Embryonic facial prominence (tissue), 1 donor: ENCODE data around the gene PFKL.

Source experiments
- DNase-seq: peaks from one replicate; pipeline ENCODE4 v3.0.0-alpha.2; 2016; ENCODE audit errors: extremely low spot score

Gene PFKL

GRCh38 chr21:44312716-44313115 lies 12.9 kb downstream of the PFKL start:
- DNase-seq = no peak

- no peak for DNase-seq
These were observed 13.6 kb downstream of the PFKL start for GRCh38 chr21:44313451-44313850.

GRCh38 chr21:44314128-44314527 lies 14.3 kb downstream of the PFKL start:
- no peak for DNase-seq

- DNase-seq = no peak
These were observed 14.7 kb downstream of the PFKL start for GRCh38 chr21:44314561-44314960.

DNA sequence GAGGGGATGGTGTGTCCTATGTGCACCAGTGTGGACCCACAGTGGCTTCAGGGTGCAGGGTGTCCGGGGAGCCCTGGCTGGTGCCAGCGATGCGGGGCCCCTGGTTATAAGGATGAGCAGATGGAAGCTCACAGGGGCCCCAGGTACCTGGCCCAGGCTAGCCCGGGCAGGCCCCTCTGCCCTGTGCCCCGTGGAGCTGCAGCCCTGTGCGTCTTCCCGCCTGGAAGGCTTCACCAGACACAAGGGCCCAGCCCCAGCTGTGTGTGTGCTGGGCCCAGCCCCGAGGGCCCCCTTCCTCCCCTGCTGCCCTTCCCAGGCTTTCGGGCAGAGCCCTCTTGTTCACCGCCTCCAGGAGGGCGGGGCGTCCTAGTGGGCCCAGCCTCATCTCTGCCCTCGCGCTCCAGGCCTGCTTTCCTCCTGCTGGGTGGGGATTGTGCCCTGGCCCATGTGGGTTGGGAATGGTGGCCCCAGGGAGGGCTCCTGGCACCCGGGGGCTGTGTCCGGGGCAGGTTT lies 15.9 kb downstream of the PFKL start:
- DNase-seq = no peak

DNA sequence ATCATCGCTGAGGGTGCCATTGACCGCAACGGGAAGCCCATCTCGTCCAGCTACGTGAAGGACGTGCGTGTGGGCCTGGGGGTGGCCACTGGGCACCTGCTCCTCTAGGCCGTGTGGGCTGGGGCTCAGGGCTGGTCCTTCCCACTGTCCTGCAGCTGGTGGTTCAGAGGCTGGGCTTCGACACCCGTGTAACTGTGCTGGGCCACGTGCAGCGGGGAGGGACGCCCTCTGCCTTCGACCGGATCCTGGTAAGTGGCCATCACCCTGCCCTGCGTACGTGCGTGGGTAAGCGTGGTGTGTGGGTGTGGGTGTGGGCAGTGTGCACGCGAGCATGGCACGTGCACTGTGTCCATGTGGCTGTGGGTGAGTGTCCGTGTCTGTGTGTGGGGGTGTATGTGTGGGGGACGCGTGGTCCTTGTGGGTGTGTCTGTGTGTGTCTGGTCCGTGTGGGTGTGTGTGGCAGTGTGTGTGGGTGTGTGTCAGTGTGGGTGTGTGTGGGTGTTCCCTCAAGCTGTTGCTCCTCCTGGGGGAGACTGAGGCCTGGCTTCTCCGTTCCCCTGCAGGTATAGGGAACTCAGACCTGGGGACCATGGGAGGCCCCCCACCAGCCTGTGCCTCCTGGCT lies 16.5 kb downstream of the PFKL start:
- DNase-seq = no peak

DNA sequence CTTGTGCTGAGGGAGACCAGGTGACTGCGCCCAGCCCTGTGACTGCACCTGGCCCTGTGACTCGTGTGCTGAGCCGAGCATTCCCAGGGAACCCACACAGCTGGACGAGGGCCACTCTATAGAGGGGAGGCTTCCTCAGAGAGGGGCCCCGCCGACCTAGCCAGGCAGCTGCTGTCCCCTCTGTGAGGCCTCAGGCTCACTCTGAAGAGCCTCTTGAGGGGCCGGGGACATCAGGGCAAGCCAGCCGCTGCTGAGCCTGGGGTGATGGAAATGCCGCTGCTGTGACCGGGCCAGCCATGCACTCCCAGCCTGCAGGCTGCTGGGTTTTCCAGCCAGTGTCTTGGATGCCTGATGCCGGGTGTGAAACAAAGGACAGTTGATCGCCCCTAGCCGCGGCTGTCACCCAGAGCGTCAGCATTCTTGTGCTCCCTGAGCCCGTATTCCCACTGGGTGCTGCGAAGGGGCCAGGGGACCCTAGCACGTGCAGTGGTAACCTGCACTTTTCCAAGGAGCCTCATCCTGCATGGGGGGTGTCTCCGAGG lies 17.5 kb downstream of the PFKL start:
- no peak for DNase-seq

DNA sequence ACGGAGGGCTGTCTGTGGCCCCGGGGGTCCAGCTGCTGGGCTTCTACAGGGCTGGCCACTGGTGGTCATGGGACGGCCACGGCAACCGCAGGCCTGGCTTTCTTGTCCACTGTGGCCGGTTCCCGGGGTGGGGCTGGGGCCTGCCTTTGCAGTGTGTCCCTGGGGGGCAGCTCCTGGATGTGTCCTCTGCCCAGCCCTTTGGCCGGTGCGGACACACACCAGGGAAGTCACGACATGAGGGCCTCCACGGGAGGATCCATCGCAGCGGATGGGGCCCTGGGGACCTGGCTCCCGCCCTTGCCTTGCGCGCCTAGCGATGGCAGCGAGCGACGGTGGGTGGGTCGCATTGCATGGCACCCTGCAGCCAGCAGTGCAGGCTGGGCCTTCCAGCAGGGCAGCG lies 18.0 kb downstream of the PFKL start:
- no peak for DNase-seq

GRCh38 chr21:44318489-44319285 lies 18.8 kb downstream of the PFKL start:
- no peak for DNase-seq

GRCh38 chr21:44319407-44320065 lies 19.7 kb downstream of the PFKL start:
- DNase-seq = no peak

GRCh38 chr21:44320847-44321246 lies 21.0 kb downstream of the PFKL start:
- DNase-seq = no peak

GRCh38 chr21:44321846-44322450 lies 22.1 kb downstream of the PFKL start:
- DNase-seq = no peak

DNA sequence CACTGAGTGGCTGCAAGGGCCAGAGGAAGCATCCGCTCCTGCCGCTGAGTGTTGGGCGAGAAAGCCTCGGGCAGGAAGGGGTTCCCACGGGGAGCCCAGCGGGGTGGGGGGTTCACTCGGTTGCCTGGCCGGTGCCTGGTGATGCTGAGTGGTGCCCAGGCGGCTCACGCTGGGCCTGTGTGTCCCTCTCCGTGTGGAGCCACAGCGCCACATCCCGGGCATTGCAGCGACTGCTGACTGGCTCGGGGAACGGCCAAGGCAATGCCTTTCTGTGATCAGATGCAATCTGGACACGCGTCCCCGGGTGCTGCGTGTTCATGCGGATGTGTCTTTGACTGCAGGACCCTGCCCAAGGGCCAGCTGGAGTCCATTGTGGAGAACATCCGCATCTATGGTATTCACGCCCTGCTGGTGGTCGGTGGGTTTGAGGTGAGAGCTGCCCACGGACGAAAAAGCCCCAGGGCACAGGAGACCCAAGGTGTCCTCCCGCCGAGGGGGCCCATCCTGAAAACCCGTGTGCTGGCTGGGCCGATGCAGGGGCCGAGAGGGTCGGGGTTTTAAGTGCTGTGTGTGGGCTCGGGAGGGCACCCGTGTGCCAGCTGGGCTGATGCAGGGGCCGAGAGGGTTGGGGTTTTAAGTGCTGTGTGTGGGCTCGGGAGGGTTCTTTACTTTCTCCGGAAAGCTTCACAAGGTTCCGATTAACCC lies 22.9 kb downstream of the PFKL start:
- no peak for DNase-seq

DNA sequence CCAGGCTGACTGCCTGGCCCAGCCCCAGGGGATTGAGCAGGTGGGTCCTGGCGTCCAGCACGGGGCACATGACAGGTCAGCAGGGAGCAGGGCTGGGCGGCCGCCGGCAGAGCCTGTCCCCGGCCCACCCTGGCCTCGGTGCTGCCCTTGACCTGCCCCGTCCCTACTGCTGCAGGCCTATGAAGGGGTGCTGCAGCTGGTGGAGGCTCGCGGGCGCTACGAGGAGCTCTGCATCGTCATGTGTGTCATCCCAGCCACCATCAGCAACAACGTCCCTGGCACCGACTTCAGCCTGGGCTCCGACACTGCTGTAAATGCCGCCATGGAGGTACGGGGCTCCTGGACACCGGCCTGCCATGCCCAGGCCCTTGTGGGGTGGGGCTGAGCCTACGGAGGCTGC lies 23.7 kb downstream of the PFKL start:
- DNase-seq = no peak

DNA sequence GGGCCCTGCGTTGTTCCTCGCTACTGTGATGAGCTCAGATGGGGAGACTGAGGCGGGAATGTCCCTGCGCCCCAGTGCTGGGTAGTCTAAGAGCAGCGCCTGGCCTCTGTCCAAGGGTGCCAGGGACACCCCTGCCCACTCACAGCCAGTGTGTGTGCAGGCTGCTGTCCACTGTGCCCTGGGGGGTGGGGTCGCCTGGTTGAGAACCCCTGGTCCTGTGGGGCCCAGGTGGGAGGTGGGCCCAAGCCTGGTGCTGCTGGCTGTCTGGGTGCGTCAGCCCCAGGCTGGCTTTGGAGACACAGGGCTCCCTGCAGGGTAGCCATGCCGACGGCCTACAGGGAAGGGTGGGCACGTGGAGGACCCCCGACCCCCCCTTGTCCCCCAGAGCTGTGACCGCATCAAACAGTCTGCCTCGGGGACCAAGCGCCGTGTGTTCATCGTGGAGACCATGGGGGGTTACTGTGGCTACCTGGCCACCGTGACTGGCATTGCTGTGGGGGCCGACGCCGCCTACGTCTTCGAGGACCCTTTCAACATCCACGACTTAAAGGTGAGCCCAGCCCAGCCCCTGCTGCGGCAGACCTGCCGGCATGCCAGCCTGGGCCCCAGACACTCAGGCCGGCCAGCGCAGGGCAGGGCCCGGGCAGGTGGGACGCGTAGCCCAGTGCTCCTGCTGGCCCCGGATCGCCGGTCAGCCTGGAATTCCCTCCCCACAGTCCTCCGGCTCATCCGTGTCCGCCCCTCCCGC lies 24.4 kb downstream of the PFKL start:
- no peak for DNase-seq

DNA sequence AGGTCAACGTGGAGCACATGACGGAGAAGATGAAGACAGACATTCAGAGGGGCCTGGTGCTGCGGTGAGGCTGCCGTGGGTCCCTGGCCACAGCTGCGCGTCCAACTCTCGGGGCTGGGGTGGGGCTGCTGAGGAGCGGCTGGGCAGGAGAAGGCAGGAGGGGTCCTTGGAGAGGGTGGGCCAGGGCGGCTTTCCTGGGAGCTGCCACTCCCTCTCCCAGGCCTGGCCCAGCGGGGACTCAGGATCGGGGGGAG lies 24.9 kb downstream of the PFKL start:
- DNase-seq = no peak

DNA sequence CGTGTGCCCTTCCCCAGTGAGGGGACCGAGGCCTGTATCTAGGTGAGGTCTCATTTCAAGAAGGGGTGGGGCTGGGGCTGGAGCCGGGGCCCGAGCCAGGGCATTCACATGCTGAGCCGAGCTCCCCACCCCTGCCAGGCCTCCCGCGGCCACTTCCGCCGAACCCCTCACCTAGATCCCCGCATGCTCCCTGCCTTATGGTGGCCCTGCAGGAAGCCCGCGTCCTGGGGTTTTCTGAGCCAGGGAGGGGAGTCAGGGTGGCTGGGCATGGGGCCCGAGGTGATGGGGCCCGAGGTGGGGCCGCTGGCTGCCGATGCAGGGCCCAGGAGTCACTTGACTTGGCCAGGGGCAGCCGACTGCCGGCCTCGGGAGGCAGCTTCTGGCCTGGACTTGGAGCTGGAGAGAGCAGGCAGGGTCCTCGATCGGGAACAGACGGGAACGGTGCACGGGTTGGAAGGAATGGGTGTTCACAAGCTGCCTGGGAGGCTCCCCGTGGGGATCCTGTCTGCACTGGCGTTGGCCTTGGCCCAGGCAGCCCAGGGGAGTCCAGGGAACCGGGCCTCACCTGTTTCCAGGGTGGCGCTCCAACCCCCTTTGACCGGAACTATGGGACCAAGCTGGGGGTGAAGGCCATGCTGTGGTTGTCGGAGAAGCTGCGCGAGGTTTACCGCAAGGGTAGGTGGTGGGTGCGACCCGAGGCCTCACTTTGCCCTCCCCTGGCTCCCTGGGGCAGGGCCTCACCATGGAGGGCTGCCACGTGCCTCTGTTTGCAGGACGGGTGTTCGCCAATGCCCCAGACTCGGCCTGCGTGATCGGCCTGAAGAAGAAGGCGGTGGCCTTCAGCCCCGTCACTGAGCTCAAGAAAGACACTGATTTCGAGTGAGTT lies 25.8 kb downstream of the PFKL start:
- no peak for DNase-seq

DNA sequence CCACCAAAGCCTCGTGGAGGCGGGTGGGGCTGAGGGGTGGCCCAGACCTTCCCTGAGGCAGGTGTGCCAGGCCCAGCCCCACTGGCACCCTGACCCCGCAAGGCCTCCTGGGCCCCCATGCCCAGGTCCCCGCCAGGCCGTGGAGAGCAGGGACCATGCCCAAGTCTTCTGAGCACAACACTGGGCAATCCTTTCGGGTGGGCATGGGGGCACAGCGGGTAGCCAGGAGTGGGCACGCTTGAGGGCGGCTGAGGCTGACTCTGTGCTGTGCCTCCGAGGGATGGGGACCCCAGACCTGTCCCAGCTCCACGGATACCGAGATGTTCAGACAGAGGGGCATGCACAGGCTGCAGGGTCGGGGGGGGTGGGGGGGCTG lies 26.4 kb downstream of the PFKL start:
- no peak for DNase-seq

DNA sequence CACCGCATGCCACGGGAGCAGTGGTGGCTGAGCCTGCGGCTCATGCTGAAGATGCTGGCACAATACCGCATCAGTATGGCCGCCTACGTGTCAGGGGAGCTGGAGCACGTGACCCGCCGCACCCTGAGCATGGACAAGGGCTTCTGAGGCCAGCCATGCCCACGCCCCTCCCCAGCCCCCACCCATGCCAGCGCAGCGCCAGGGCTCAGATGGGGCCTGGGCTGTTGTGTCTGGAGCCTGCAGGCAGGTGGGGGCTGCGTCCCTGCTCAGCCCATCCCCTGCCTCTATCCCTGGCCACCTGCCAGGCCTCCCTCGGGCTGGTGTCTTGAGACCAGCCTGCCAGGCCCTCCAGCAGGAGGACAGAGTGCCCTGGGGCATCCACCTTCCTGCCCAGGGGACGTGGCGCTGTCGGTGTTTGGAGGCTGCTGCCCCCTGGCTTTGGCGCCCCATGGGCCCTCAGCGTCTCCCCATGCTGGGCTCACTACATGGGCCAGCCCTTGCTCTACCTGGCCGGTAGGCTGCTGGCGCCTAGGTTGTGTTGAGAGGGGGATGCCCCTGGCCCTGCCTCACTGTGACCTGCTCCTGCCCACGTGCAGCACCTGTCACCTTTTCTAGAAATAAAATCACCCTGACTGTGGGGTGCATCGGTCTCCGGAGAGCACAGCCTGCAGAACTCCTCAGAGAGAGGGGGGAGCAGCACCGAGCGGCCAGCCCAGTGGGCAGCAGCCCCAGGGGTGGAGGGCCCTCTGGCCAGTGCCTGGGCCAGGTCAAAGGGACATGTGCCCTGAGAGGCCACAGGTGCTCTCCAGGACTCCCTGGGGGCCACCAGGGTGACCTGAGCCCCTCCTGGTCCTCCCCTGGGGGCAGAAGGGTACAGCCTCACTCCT lies 27.1 kb downstream of the PFKL start:
- DNase-seq = no peak
